ENCODE results near the gene FRAS1. TPM values are rescaled to one million over a fixed set of nuclear protein-coding genes. Genes with fewer than 3 reads are reported as not detected.

The FRAS1 gene
- total RNA-seq, 2 experiments from 2014 or later, result not detected

- POLR2A ChIA-PET, result no interaction called here
- Mint-ChIP-seq H3K27ac (no peak overlapping the region), H3K4me3 (no peak overlapping the region), H3K27me3 (peaks cover 11% of the 10 kb centered on the region), H3K36me3 (ENCODE audit: low read depth) (no peaks in the 10 kb centered on the region), H3K9me3 (no peaks in the 10 kb centered on the region), H3K4me1 (no peaks in the 10 kb centered on the region)
- no peak for DNase-seq
- CTCF ChIA-PET, result no interaction called here
Observed at GRCh38 chr4:78588894-78589545, 531.9 kb downstream of the FRAS1 start.

- ChIA-PET POLR2A (no interaction called here), CTCF (no interaction called here)
- Mint-ChIP-seq H3K4me1 (no peaks in the 10 kb centered on the region), H3K36me3 (ENCODE audit: low read depth) (no peaks in the 10 kb centered on the region), H3K9me3 (no peaks in the 10 kb centered on the region), H3K4me3 (no peak overlapping the region), H3K27me3 (peaks cover 17% of the 10 kb centered on the region), H3K27ac (no peak overlapping the region)
- no peak for DNase-seq
Observed at GRCh38 chr4:78591404-78591803, 534.3 kb downstream of the FRAS1 start.

- H3K27me3 Mint-ChIP-seq, result peaks cover 17% of the 10 kb centered on the region
- no peak overlapping the region for H3K4me3 Mint-ChIP-seq
- H3K9me3 Mint-ChIP-seq, result no peaks in the 10 kb centered on the region
- H3K27ac Mint-ChIP-seq, result no peak overlapping the region
- ChIA-PET POLR2A (no interaction called here), CTCF (no interaction called here)
- no peak for DNase-seq
- no peaks in the 10 kb centered on the region for H3K36me3 Mint-ChIP-seq (ENCODE audit: low read depth)
- H3K4me1 Mint-ChIP-seq, result no peaks in the 10 kb centered on the region
Observed at GRCh38 chr4:78592088-78592783, 535.1 kb downstream of the FRAS1 start.

Other genes starting within 250 kb of the FRAS1 start
- gene CNOT6L, start 238.0 kb upstream of the FRAS1 start, total RNA-seq, result 100 to 1,000 TPM; 119 to 122 TPM
- 10 to 100 TPM; 19.7 to 25.4 TPM for gene MRPL1, start 194.5 kb upstream of the FRAS1 start, total RNA-seq